HG03039 (cell line): Measurements from ENCODE around the gene RBMY1B.
A peak's percentile ranks its signal among the peaks of the same experiment; 100 is the strongest.
"Not testable (repeated sequence)": the region's sequence is repeated elsewhere in the genome, so short reads cannot be mapped to it uniquely, and the experiment has no call there.

Source experiments
- ATAC-seq: cut with Tn5 transposase; IDR thresholded peaks from one replicate; pipeline ENCODE4 v1.9.1; 2021; ENCODE audit warnings: mild to moderate bottlenecking, moderate library complexity; ENCODE audit not compliant: unreplicated experiment

RBMY1B gene

DNA sequence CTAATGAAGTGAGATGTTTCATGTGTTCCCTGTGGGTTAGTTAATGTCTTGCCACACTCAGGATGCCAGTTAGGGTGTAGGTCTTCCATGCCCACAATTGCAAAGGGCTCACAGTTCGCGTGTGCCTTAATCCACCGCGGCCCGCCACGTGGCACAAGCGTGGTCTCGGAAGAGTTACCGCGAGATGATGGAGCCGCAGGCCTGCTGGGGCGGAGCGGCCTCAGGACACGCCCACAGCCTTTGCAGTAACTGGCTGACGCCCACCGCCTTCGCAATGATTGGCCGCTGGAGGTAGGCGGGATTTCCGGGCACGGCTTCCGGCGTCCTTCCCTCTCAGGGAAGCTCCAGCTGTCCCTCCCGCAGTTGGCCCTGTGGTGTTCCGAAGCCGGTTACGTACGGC is at the start of gene RBMY1B:
RBMY1B (plus strand) TSS at position 301 of the 400 bp plus-strand sequence. CDS start 2,013 bp downstream, outside the sequence.
- ATAC-seq, result not testable (repeated sequence)

DNA sequence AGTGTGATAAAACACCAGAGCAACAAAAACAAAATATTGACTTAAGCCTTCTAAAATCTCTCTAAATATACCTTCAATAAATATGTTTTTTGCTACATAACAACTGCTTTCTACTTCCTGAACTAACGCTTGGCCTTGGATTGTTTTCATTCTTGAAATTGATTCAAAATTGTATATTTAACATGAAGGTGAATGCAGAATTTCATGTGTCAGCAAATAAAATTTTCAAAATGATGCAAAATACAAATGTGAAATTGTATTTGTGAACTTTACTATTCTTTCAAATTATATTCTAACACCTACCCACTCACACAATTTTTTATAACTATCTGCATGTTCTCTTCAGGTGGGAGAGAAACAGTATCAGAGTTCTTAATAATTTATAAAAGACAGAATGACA is 48.2 kb upstream of the RBMY1B start:
- not testable (repeated sequence) for ATAC-seq

DNA sequence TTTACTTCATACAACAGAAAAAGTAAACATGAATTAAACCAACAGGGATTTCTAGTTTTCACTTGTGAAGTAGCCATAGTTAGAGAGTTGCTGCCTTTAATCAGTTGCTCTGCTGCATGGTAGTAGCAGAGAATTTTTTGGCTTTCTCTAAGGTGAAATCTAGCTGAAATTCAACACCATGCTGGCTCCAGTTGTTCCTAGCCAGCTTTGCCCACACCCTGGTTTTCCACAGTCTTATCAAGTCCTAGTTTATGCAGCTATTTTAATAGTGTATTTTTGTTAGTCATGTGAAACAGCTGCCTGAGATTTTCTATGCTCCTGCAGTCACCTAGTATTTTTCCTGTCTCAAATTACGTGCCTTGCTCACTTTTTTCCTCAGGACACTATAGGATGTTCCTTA is 28.2 kb upstream of the RBMY1B start:
- ATAC-seq, result no peak

DNA sequence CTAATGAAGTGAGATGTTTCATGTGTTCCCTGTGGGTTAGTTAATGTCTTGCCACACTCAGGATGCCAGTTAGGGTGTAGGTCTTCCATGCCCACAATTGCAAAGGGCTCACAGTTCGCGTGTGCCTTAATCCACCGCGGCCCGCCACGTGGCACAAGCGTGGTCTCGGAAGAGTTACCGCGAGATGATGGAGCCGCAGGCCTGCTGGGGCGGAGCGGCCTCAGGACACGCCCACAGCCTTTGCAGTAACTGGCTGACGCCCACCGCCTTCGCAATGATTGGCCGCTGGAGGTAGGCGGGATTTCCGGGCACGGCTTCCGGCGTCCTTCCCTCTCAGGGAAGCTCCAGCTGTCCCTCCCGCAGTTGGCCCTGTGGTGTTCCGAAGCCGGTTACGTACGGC is 23.4 kb downstream of the RBMY1B start, which contains the start of gene RBMY1A1:
RBMY1A1 (plus strand) TSS at position 301 of the 400 bp plus-strand sequence. CDS start 2,013 bp downstream, outside the sequence.
- ATAC-seq, result not testable (repeated sequence)

DNA sequence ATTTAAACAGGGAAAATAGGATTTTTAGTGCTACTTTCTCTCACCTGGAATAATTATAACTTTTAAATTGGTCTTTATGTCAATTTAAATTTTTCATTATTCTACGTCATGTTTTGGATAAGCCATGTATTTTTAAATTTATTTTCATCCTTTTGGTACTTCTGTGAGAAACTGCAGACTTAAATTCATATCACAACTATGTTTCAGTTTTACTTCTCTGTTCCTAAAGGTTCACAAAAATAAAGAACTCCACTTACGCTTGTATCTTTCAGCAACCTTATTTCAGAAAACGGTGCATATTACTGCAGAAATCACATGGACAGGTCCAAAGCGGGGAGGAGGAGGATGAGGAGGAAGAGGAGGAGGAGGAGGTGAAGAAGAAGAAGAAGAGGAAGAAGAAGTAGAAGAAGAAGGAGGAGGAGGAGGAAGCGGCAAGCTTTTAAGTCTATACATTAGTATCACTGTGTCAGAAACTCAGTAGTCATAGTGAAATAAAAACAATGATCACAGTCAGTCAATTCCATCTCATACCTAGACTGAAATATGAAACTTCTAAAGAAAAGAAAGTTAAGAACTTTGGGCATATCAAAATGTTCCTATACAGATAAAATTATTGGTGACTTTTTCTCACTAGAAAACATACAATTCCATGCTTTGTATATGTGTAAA is 48.3 kb downstream of the RBMY1B start:
- peak; percentile 88 for ATAC-seq
